Pancreas (tissue), 10 donors: ENCODE measurements around the gene ZBED4. TPM values are rescaled to one million over a fixed set of nuclear protein-coding genes. Genes with fewer than 3 reads are reported as not detected.
A peak's percentile ranks its signal among the peaks of the same experiment; 100 is the strongest.

Source experiments
- ATAC-seq, 4 donors: fragments of 200-7000 bp; cut with Tn5 transposase; one replicate each; pipeline versions ENCODE4 v1.8.0 to v1.9.1; 2020; ENCODE audit warnings: mild to moderate bottlenecking in 4 of 4, moderate library complexity in 4 of 4
- DNase-seq, 6 donors: peaks; one replicate each; pipeline ENCODE4 v3.0.0-alpha.2; 2020
- FAIRE-seq: peaks from 2 replicates; lab custom pipeline; 2012; peaks lifted over from hg19 to GRCh38; lab: Jason Lieb, UNC
- H3K27ac ChIP-seq, 4 donors: fragments of 200-600 bp; sonication (generic); 1 replicate in 3 of 4; 2 replicates in 1 of 4; pipeline versions ENCODE4 v1.5.0 to v1.8.0; 2020
- H3K27me3 ChIP-seq, 4 donors: fragments of 200-600 bp; one replicate each; pipeline ENCODE4 v1.8.0; 2021
- H3K36me3 ChIP-seq, 3 donors: fragments of 200-600 bp; sonication (generic) in 1 of 3; one replicate each; pipeline versions ENCODE4 v1.5.0 to v1.8.0; 2020 to 2021
- H3K4me1 ChIP-seq, 3 donors: fragments of 200-600 bp; one replicate each; pipeline ENCODE4 v1.8.0; 2021
- H3K4me3 ChIP-seq, 4 donors: fragments of 200-600 bp; sonication (generic) in 2 of 4; one replicate each; pipeline versions ENCODE4 v1.5.0 to v1.8.0; 2020 to 2021
- H3K9me3 ChIP-seq, 4 donors: fragments of 200-600 bp; one replicate each; pipeline ENCODE4 v1.8.0; 2021
- CTCF ChIP-seq, 4 donors: fragments of 200-600 bp; sonication (generic) in 3 of 4; IDR thresholded peaks; one replicate each; pipeline versions ENCODE4 v1.5.0 to v1.8.0; 2021; ENCODE audit warnings: antibody characterized with exemption in 4 of 4
- WGBS, 2 donors: extraction: QIAGEN DNeasy Blood & Tissue Kit; methylation state at CpG; one replicate each; pipeline ENCODE4 v1.1.7; 2013; 5-methylcytosine and 5-hydroxymethylcytosine counted together
- intact Hi-C, 3 donors: fragments of 100-400 bp; cut with DNase I; formaldehyde crosslinking; loops; one replicate each; pipeline versions ENCODE4 v1.11.1 to v1.14.2; 2022
- polyA plus RNA-seq, 2 donors: library from polyadenylated mRNA; stranded (reverse); fragments of 200-250 nt; gene quantifications; one replicate each; pipeline ENCODE4 v1.2.3, GENCODE V29; 2013
- total RNA-seq, 6 donors: library from RNA; stranded (reverse); fragmentation: NEBNext Ultra II Directional in 4 of 6; extraction: Animal tissue kit (Norgen Biotek cat#: 25700) in 4 of 6; gene quantifications; one replicate each; pipeline versions ENCODE4 v1.2.1 to v1.2.4, GENCODE V29; 2021 to 2023
- donor health status: healthy with polysubstance abuse.
- donor health status: DM: no; HTN: no; CAD: no; lungs with moderate emphysema.
- donor health status: DM: no; HTN: no; CAD: no.
- donor health status: control.
- donor health status: control.
- donor health status: Bipolar disorder and iron deficiency.
- donor health status: DM: yes; HTN: yes; CAD: no.
- donor health status: DM: no; HTN: no; CAD: no.
- donor health status: DM: no; HTN: no; CAD: no.
- donor health status: DM: yes; HTN: yes; CAD: no.

ZBED4 gene
- total and polyA plus RNA-seq, 8 donors = 2.4 to 7.2 (median 4.5) TPM

- no peak overlapping the region for H3K4me3 ChIP-seq
- no peak for TF ChIP-seq CTCF (IDR thresholded peaks at IDR 0.05)
- ATAC-seq = no peak
- FAIRE-seq = no peak
- no peak overlapping the region for H3K27ac ChIP-seq
- no peaks in the 10 kb centered on the region for H3K27me3 ChIP-seq
- no peaks in the 10 kb centered on the region for H3K36me3 ChIP-seq
- intact Hi-C loops = no loop called here
- 78 to 81% methylated on average over 16 of the region's 16 CpGs for WGBS, 2 donors
- peaks cover 0 to 8% (median 0%) of the 10 kb centered on the region in 3 donors for H3K4me1 ChIP-seq
- peak in 1 of 6 donors; percentile 24 for DNase-seq
- H3K9me3 ChIP-seq = no peaks in the 10 kb centered on the region
Measured at GRCh38 chr22:49845241-49845640, 8.4 kb upstream of the ZBED4 start.

- TF ChIP-seq CTCF (IDR thresholded peaks at IDR 0.05) = no peak
- Histone ChIP-seq H3K4me1 (peaks cover 0 to 8% (median 0%) of the 10 kb centered on the region in 3 donors), H3K27ac (no peak overlapping the region), H3K4me3 (no peak overlapping the region), H3K36me3 (no peaks in the 10 kb centered on the region), H3K27me3 (no peaks in the 10 kb centered on the region), H3K9me3 (no peaks in the 10 kb centered on the region)
- intact Hi-C loops = no loop called here
- FAIRE-seq (no peak), ATAC-seq (no peak), DNase-seq (peak in 1 of 6 donors; percentile 6)
- 77 to 78% methylated on average over 19 of the region's 19 CpGs for WGBS, 2 donors
Measured at GRCh38 chr22:49845666-49846459, 7.8 kb upstream of the ZBED4 start.

- no peak for FAIRE-seq
Measured at GRCh38 chr22:49847751-49848689, 5.6 kb upstream of the ZBED4 start.

GRCh38 chr22:49848690-49849160 is 4.9 kb upstream of the ZBED4 start:
- Histone ChIP-seq H3K36me3 (no peaks in the 10 kb centered on the region), H3K9me3 (no peaks in the 10 kb centered on the region), H3K4me1 (peaks cover 0 to 8% (median 0%) of the 10 kb centered on the region in 3 donors), H3K27me3 (no peaks in the 10 kb centered on the region), H3K27ac (no peak overlapping the region), H3K4me3 (peak overlapping the region; percentile 33 to 70 (median 46))
- FAIRE-seq (no peak), DNase-seq (peak in 1 of 6 donors; percentile 75), ATAC-seq (no peak)
- 1 to 2% methylated on average over 25 to 51 of the region's 51 CpGs for WGBS, 2 donors
- no peak for TF ChIP-seq CTCF (IDR thresholded peaks at IDR 0.05)
- intact Hi-C loops = no loop called here

More at GRCh38 chr22:49847751-49848689, 5.6 kb upstream of the ZBED4 start:
- WGBS, 2 donors = 25 to 26% methylated on average over 52 to 64 of the region's 64 CpGs
- peak in 3 of 4 donors; percentile 18 to 46 (median 34) for ATAC-seq
- intact Hi-C loops = no loop called here
- TF ChIP-seq CTCF (IDR thresholded peaks at IDR 0.05) = no peak
- Histone ChIP-seq H3K27me3 (no peaks in the 10 kb centered on the region), H3K4me3 (peak overlapping the region; percentile 33 to 70 (median 46)), H3K27ac (no peak overlapping the region), H3K36me3 (no peaks in the 10 kb centered on the region), H3K4me1 (peaks cover 0 to 8% (median 0%) of the 10 kb centered on the region in 3 donors), H3K9me3 (no peaks in the 10 kb centered on the region)
- peak in 4 of 6 donors; percentile 27 to 79 (median 63) for DNase-seq
